ENCODE measurements around the gene AOPEP. TPM values are rescaled to one million over a fixed set of nuclear protein-coding genes. Genes with fewer than 3 reads are reported as not detected.
A peak's percentile ranks its signal among the peaks of the same experiment; 100 is the strongest.

AOPEP gene
- total and polyA plus RNA-seq, 2 donors (not counting 1 experiment from before 2014, with no cell fraction given), result 66.1 to 94.1 TPM

- H4K20me1 ChIP-seq (ENCODE audit: control insufficient read depth, extremely low read depth, insufficient read depth, low read length), result no peaks in the 10 kb centered on the region
- H3K9ac ChIP-seq (ENCODE audit: insufficient read depth, low read length), result no peak overlapping the region
- H3K27me3 ChIP-seq (ENCODE audit: control insufficient read depth, insufficient read depth, low read length), result no peaks in the 10 kb centered on the region
- H3K4me1 ChIP-seq (ENCODE audit: control insufficient read depth, extremely low read depth, insufficient read depth, low read length), result peaks cover 3% of the 10 kb centered on the region
- no peak overlapping the region for H3K4me3 ChIP-seq (replicated peaks in 1 of 4; ENCODE audit: control extremely low read depth in 1 of 4, insufficient read depth in 1 of 4, low read depth in 3 of 4, low read length in 4 of 4)
- H3K27ac ChIP-seq (ENCODE audit: insufficient read depth, low read length), result no peak overlapping the region
- H3K79me2 ChIP-seq (ENCODE audit: control insufficient read depth, insufficient read depth, low read length), result no peaks in the 10 kb centered on the region
- no peak overlapping the region for H3K4me2 ChIP-seq (ENCODE audit: extremely low read depth, insufficient read depth, low read length)
- TF ChIP-seq, protein P1, sequence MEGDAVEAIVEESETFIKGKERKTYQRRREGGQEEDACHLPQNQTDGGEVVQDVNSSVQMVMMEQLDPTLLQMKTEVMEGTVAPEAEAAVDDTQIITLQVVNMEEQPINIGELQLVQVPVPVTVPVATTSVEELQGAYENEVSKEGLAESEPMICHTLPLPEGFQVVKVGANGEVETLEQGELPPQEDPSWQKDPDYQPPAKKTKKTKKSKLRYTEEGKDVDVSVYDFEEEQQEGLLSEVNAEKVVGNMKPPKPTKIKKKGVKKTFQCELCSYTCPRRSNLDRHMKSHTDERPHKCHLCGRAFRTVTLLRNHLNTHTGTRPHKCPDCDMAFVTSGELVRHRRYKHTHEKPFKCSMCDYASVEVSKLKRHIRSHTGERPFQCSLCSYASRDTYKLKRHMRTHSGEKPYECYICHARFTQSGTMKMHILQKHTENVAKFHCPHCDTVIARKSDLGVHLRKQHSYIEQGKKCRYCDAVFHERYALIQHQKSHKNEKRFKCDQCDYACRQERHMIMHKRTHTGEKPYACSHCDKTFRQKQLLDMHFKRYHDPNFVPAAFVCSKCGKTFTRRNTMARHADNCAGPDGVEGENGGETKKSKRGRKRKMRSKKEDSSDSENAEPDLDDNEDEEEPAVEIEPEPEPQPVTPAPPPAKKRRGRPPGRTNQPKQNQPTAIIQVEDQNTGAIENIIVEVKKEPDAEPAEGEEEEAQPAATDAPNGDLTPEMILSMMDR (conservative IDR thresholded peaks at IDR 0.05 in 1 of 2, IDR thresholded peaks at IDR 0.05 in 1 of 2; ENCODE audit: low read depth in 1 of 2, low read length in 2 of 2), result no peak
- TF ChIP-seq EZH2 (IDR thresholded peaks at IDR 0.05; ENCODE audit: low read length, missing control alignments), result no peak
- no peaks in the 10 kb centered on the region for H3K9me3 ChIP-seq (ENCODE audit: control insufficient read depth, insufficient read depth, low read depth, low read length)
- no peaks in the 10 kb centered on the region for H3K36me3 ChIP-seq (ENCODE audit: control insufficient read depth, insufficient read depth, low read length)
- H2AFZ ChIP-seq (ENCODE audit: low read length), result no peak overlapping the region
- no peak for DNase-seq (ENCODE audit: low read depth in 2 of 2)
Observed at GRCh38 chr9:94821098-94821887, 94.8 kb downstream of the AOPEP start.

DNA sequence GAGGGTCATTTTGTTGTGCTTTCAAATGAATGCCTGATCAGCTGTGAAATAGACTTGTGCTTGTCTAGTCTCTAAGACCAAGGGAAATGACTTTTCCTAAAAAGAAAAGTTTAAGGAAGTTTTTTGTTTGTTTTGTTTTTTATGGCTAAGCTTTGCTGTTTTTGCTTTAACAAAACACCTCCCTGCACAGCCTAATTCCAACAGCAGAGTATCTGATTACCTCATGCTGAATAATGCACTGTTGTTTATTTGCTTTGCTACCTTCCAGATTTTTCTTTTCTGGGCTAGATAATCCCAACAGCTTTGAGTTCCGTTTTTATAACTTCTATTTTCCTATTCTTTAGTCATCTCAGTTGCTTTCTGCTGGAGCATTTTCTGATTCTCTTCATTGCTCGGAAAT, 95.8 kb downstream of the AOPEP start:
- no peaks in the 10 kb centered on the region for H3K79me2 ChIP-seq (ENCODE audit: control insufficient read depth, insufficient read depth, low read length)
- H3K27me3 ChIP-seq (ENCODE audit: control insufficient read depth, insufficient read depth, low read length), result no peaks in the 10 kb centered on the region
- peak; percentile 21 to 57 for DNase-seq (ENCODE audit: low read depth in 2 of 2)
- no peak overlapping the region for H2AFZ ChIP-seq (ENCODE audit: low read length)
- H3K4me1 ChIP-seq (ENCODE audit: control insufficient read depth, extremely low read depth, insufficient read depth, low read length), result peaks cover 3% of the 10 kb centered on the region
- H3K9ac ChIP-seq (ENCODE audit: insufficient read depth, low read length), result no peak overlapping the region
- H3K36me3 ChIP-seq (ENCODE audit: control insufficient read depth, insufficient read depth, low read length), result no peaks in the 10 kb centered on the region
- no peak overlapping the region for H3K4me3 ChIP-seq (replicated peaks in 1 of 4; ENCODE audit: control extremely low read depth in 1 of 4, insufficient read depth in 1 of 4, low read depth in 3 of 4, low read length in 4 of 4)
- H4K20me1 ChIP-seq (ENCODE audit: control insufficient read depth, extremely low read depth, insufficient read depth, low read length), result no peaks in the 10 kb centered on the region
- no peak overlapping the region for H3K27ac ChIP-seq (ENCODE audit: insufficient read depth, low read length)
- no peaks in the 10 kb centered on the region for H3K9me3 ChIP-seq (ENCODE audit: control insufficient read depth, insufficient read depth, low read depth, low read length)
- no peak overlapping the region for H3K4me2 ChIP-seq (ENCODE audit: extremely low read depth, insufficient read depth, low read length)
- TF ChIP-seq, protein P1 (conservative IDR thresholded peaks at IDR 0.05 in 1 of 2, IDR thresholded peaks at IDR 0.05 in 1 of 2; ENCODE audit: low read depth in 1 of 2, low read length in 2 of 2), result no peak
- TF ChIP-seq EZH2 (IDR thresholded peaks at IDR 0.05; ENCODE audit: low read length, missing control alignments), result no peak

GRCh38 chr9:94823710-94824109, 97.2 kb downstream of the AOPEP start:
- Histone ChIP-seq H3K4me1 (ENCODE audit: control insufficient read depth, extremely low read depth, insufficient read depth, low read length) (no peaks in the 10 kb centered on the region), H2AFZ (ENCODE audit: low read length) (no peak overlapping the region), H3K27ac (ENCODE audit: insufficient read depth, low read length) (no peak overlapping the region), H3K9ac (ENCODE audit: insufficient read depth, low read length) (no peak overlapping the region), H3K4me3 (replicated peaks in 1 of 4; ENCODE audit: control extremely low read depth in 1 of 4, insufficient read depth in 1 of 4, low read depth in 3 of 4, low read length in 4 of 4) (no peak overlapping the region), H3K79me2 (ENCODE audit: control insufficient read depth, insufficient read depth, low read length) (no peaks in the 10 kb centered on the region), H3K4me2 (ENCODE audit: extremely low read depth, insufficient read depth, low read length) (no peak overlapping the region), H3K36me3 (ENCODE audit: control insufficient read depth, insufficient read depth, low read length) (no peaks in the 10 kb centered on the region), H3K9me3 (ENCODE audit: control insufficient read depth, insufficient read depth, low read depth, low read length) (no peaks in the 10 kb centered on the region), H3K27me3 (ENCODE audit: control insufficient read depth, insufficient read depth, low read length) (no peaks in the 10 kb centered on the region), H4K20me1 (ENCODE audit: control insufficient read depth, extremely low read depth, insufficient read depth, low read length) (no peaks in the 10 kb centered on the region)
- no peak for DNase-seq (ENCODE audit: low read depth in 2 of 2)
- no peak for TF ChIP-seq EZH2 (IDR thresholded peaks at IDR 0.05; ENCODE audit: low read length, missing control alignments)
- TF ChIP-seq, protein P1 (conservative IDR thresholded peaks at IDR 0.05 in 1 of 2, IDR thresholded peaks at IDR 0.05 in 1 of 2; ENCODE audit: low read depth in 1 of 2, low read length in 2 of 2), result no peak
